ENCODE results near the gene PIEZO1. TPM values are rescaled to one million over a fixed set of nuclear protein-coding genes. Genes with fewer than 3 reads are reported as not detected.

The PIEZO1 gene
- total and polyA plus RNA-seq, 2 donors (not counting 1 experiment from before 2014, with no cell fraction given): 108 to 331 TPM

GRCh38 chr16:88731699-88732098 lies 53.3 kb downstream of the PIEZO1 start:
- Histone ChIP-seq H3K79me2 (ENCODE audit: control insufficient read depth, insufficient read depth, low read length) (peaks cover 10% of the 10 kb centered on the region), H3K36me3 (replicated peaks in 1 of 2; ENCODE audit: control extremely low read depth in 1 of 2, control insufficient read depth in 1 of 2, extremely low read depth in 1 of 2, insufficient read depth in 2 of 2, low read length in 1 of 2) (peaks cover 0 to 49% of the 10 kb centered on the region in 2 experiments), H4K20me1 (ENCODE audit: control insufficient read depth, insufficient read depth, low read length, poor library complexity, severe bottlenecking) (peaks cover 8% of the 10 kb centered on the region), H3K4me2 (replicated peaks; ENCODE audit: low read depth, low read length, poor library complexity, severe bottlenecking) (no peak overlapping the region), H3K9me3 (ENCODE audit: control extremely low read depth in 1 of 3, control insufficient read depth in 2 of 3, insufficient read depth in 1 of 3, low read length in 2 of 3) (no peaks in the 10 kb centered on the region), H3K9ac (ENCODE audit: low read length) (no peak overlapping the region), H3K27ac (ENCODE audit: low read length in 2 of 2) (no peak overlapping the region), H3K4me1 (ENCODE audit: control insufficient read depth in 2 of 2, insufficient read depth in 2 of 2, low read length in 2 of 2) (no peaks in the 10 kb centered on the region), H3K4me3 (ENCODE audit: control extremely low read depth in 1 of 5, extremely low read depth in 1 of 5, insufficient read depth in 1 of 5, low read depth in 2 of 5, low read length in 4 of 5) (no peak overlapping the region), H2AFZ (ENCODE audit: insufficient read depth, low read depth, low read length, poor library complexity, severe bottlenecking) (no peak overlapping the region), H3K27me3 (replicated peaks in 1 of 4; ENCODE audit: control extremely low read depth in 1 of 4, control insufficient read depth in 3 of 4, insufficient read depth in 4 of 4, low read length in 3 of 4) (no peaks in the 10 kb centered on the region)
- no peaks in the 10 kb centered on the region for H3K4me1 Mint-ChIP-seq
- no peak overlapping the region for H3K27ac Mint-ChIP-seq
- no peaks in the 10 kb centered on the region for H3K27me3 Mint-ChIP-seq
- TF ChIP-seq, protein P1, sequence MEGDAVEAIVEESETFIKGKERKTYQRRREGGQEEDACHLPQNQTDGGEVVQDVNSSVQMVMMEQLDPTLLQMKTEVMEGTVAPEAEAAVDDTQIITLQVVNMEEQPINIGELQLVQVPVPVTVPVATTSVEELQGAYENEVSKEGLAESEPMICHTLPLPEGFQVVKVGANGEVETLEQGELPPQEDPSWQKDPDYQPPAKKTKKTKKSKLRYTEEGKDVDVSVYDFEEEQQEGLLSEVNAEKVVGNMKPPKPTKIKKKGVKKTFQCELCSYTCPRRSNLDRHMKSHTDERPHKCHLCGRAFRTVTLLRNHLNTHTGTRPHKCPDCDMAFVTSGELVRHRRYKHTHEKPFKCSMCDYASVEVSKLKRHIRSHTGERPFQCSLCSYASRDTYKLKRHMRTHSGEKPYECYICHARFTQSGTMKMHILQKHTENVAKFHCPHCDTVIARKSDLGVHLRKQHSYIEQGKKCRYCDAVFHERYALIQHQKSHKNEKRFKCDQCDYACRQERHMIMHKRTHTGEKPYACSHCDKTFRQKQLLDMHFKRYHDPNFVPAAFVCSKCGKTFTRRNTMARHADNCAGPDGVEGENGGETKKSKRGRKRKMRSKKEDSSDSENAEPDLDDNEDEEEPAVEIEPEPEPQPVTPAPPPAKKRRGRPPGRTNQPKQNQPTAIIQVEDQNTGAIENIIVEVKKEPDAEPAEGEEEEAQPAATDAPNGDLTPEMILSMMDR (IDR thresholded peaks at IDR 0.05): no peak
- ATAC-seq (ENCODE audit: low read depth): no peak
- CTCF ChIA-PET: no interaction called here
- POLR2A ChIA-PET: no interaction called here
- H3K4me3 Mint-ChIP-seq: no peak overlapping the region
- 93% methylated on average over 7 of the region's 15 CpGs for WGBS (ENCODE audit: insufficient coverage)
- no peak for DNase-seq
- H3K9me3 Mint-ChIP-seq (ENCODE audit: insufficient read depth): no peaks in the 10 kb centered on the region
- intact Hi-C loops (cut with micrococcal nuclease): no loop called here

GRCh38 chr16:88730632-88731607 lies 54.1 kb downstream of the PIEZO1 start:
- Mint-ChIP-seq H3K4me1 (no peaks in the 10 kb centered on the region), H3K9me3 (ENCODE audit: insufficient read depth) (no peaks in the 10 kb centered on the region), H3K27me3 (no peaks in the 10 kb centered on the region), H3K4me3 (no peak overlapping the region), H3K27ac (no peak overlapping the region)
- intact Hi-C loops (cut with micrococcal nuclease): no loop called here
- 93% methylated on average over 34 of the region's 34 CpGs for WGBS (ENCODE audit: insufficient coverage)
- no peaks in the 10 kb centered on the region for H3K9me3 ChIP-seq (ENCODE audit: control extremely low read depth in 1 of 3, control insufficient read depth in 2 of 3, insufficient read depth in 1 of 3, low read length in 2 of 3)
- POLR2A ChIA-PET: no interaction called here
- DNase-seq: no peak
- peaks cover 5% of the 10 kb centered on the region for H4K20me1 ChIP-seq (ENCODE audit: control insufficient read depth, insufficient read depth, low read length, poor library complexity, severe bottlenecking)
- no peak overlapping the region for H3K9ac ChIP-seq (ENCODE audit: low read length)
- no peaks in the 10 kb centered on the region for H3K4me1 ChIP-seq (ENCODE audit: control insufficient read depth in 2 of 2, insufficient read depth in 2 of 2, low read length in 2 of 2)
- TF ChIP-seq, protein P1 (IDR thresholded peaks at IDR 0.05): no peak
- TF ChIP-seq EZH2 (IDR thresholded peaks at IDR 0.05; ENCODE audit: borderline replicate concordance, insufficient read depth, low read depth, low read length, poor library complexity, severe bottlenecking): no peak
- peaks cover 0 to 52% of the 10 kb centered on the region in 2 experiments for H3K36me3 ChIP-seq (replicated peaks in 1 of 2; ENCODE audit: control extremely low read depth in 1 of 2, control insufficient read depth in 1 of 2, extremely low read depth in 1 of 2, insufficient read depth in 2 of 2, low read length in 1 of 2)
- ATAC-seq (ENCODE audit: low read depth): no peak
- no peak overlapping the region for H3K4me2 ChIP-seq (replicated peaks; ENCODE audit: low read depth, low read length, poor library complexity, severe bottlenecking)
- H3K27me3 ChIP-seq (replicated peaks in 1 of 4; ENCODE audit: control extremely low read depth in 1 of 4, control insufficient read depth in 3 of 4, insufficient read depth in 4 of 4, low read length in 3 of 4): no peaks in the 10 kb centered on the region
- peaks cover 10% of the 10 kb centered on the region for H3K79me2 ChIP-seq (ENCODE audit: control insufficient read depth, insufficient read depth, low read length)
- no peak overlapping the region for H3K4me3 ChIP-seq (ENCODE audit: control extremely low read depth in 1 of 5, extremely low read depth in 1 of 5, insufficient read depth in 1 of 5, low read depth in 2 of 5, low read length in 4 of 5)
- no peak overlapping the region for H3K27ac ChIP-seq (ENCODE audit: low read length in 2 of 2)
- CTCF ChIA-PET: no interaction called here
- H2AFZ ChIP-seq (ENCODE audit: insufficient read depth, low read depth, low read length, poor library complexity, severe bottlenecking): no peak overlapping the region

Measured in B cell (primary cell).